ENCODE measurements around the gene C1QB. TPM values are rescaled to one million over a fixed set of nuclear protein-coding genes. Genes with fewer than 3 reads are reported as not detected.

The C1QB gene
- total RNA-seq, 1 experiment from 2014 or later = not detected

GRCh38 chr1:22697980-22698379 is 44.9 kb downstream of the C1QB start:
- Mint-ChIP-seq H3K4me3 (ENCODE audit: low read depth, unreplicated experiment) (no peak overlapping the region), H3K4me1 (ENCODE audit: low read depth, unreplicated experiment) (no peaks in the 10 kb centered on the region), H3K9me3 (ENCODE audit: low read depth, unreplicated experiment) (no peaks in the 10 kb centered on the region), H3K27ac (ENCODE audit: unreplicated experiment) (no peak overlapping the region), H3K27me3 (ENCODE audit: unreplicated experiment) (no peaks in the 10 kb centered on the region), H3K36me3 (ENCODE audit: insufficient read depth, unreplicated experiment) (no peaks in the 10 kb centered on the region)
- CTCF ChIA-PET = no interaction called here
- no peak for DNase-seq
- BruUV-seq (replicated peaks) = no TSS peak
- intact Hi-C loops (cut with micrococcal nuclease; ENCODE audit: unreplicated experiment) = no loop called here
- TF ChIP-seq CTCF (IDR thresholded peaks at IDR 0.05; ENCODE audit: unreplicated experiment) = no peak

- CTCF ChIA-PET = interaction anchor here (0.6 kb wide), 1 partner anchor 395 kb away, joined by 4 read pairs; no protein-coding TSS in a partner anchor
- Mint-ChIP-seq H3K27ac (ENCODE audit: unreplicated experiment) (no peak overlapping the region), H3K9me3 (ENCODE audit: low read depth, unreplicated experiment) (no peaks in the 10 kb centered on the region), H3K4me1 (ENCODE audit: low read depth, unreplicated experiment) (no peaks in the 10 kb centered on the region), H3K36me3 (ENCODE audit: insufficient read depth, unreplicated experiment) (no peaks in the 10 kb centered on the region), H3K4me3 (ENCODE audit: low read depth, unreplicated experiment) (no peak overlapping the region), H3K27me3 (ENCODE audit: unreplicated experiment) (no peaks in the 10 kb centered on the region)
- no TSS peak for BruUV-seq (replicated peaks)
- TF ChIP-seq CTCF (IDR thresholded peaks at IDR 0.05; ENCODE audit: unreplicated experiment) = no peak
- DNase-seq = no peak
- intact Hi-C loops (cut with micrococcal nuclease; ENCODE audit: unreplicated experiment) = no loop called here
These were observed 46.9 kb downstream of the C1QB start for GRCh38 chr1:22699681-22700520.

DNA sequence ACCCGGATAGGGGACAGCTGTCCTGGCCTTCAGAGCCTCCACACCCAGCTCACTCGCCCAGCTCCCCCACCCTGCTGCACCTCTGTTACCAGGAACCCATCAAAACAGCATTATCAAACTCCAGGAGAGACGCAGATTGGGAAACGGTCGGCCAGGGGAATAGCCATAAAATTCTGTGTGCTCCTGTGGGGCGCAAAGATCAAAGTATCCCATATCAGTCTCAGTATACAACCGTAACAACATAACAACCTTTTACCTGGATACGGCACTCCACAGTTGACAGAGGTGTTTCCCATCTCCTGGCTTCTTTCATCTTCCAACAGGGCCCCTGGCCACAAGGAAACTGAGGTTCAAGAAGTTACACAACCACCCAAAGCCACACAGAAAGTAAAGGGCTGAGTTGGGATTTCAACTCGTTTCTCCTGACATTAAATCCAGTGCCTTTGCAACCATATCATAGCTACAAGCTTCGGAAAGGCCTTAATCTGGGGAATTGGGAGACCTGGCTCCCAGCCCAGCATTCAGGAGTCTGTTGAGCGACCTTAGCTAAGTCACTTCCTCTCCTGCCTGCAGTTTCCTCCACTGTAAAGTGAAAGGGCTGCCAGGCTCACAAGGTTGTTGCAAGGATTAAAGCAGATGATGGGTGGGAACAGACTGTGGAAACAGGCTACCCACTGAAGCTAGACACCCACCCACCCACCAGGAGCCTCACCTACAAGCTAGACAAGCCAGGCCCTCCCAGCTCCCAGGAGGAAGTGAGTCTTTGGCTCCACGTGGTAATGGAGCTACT is 49.5 kb downstream of the C1QB start:
- CTCF ChIA-PET = interaction anchor here (1.3 to 1.5 kb wide), 2 partner anchors 160 to 187 kb away, joined by 3 to 6 read pairs; no protein-coding TSS in a partner anchor

More for the DNA sequence above, 49.5 kb downstream of the C1QB start:
- Mint-ChIP-seq H3K4me3 (ENCODE audit: low read depth, unreplicated experiment) (no peak overlapping the region), H3K4me1 (ENCODE audit: low read depth, unreplicated experiment) (no peaks in the 10 kb centered on the region), H3K27ac (ENCODE audit: unreplicated experiment) (no peak overlapping the region), H3K9me3 (ENCODE audit: low read depth, unreplicated experiment) (no peaks in the 10 kb centered on the region), H3K27me3 (ENCODE audit: unreplicated experiment) (no peaks in the 10 kb centered on the region), H3K36me3 (ENCODE audit: insufficient read depth, unreplicated experiment) (no peaks in the 10 kb centered on the region)
- no peak for TF ChIP-seq CTCF (IDR thresholded peaks at IDR 0.05; ENCODE audit: unreplicated experiment)
- no TSS peak for BruUV-seq (replicated peaks)
- intact Hi-C loops (cut with micrococcal nuclease; ENCODE audit: unreplicated experiment) = no loop called here
- no peak for DNase-seq

All from Calu3 (cell line).